Activated naive CD8-positive, alpha-beta T cell treated with anti-CD3 and anti-CD28 coated beads, Interleukin-2, amount 50 U/mL, for 24 hours (primary cell): ENCODE measurements around the gene SEPTIN2.
A peak's percentile ranks its signal among the peaks of the same experiment; 100 is the strongest.

ENCODE experiments used
- ATAC-seq: fragments of 150-1000 bp; cut with Tn5 transposase; one replicate; pipeline ENCODE4 v1.10.0; 2021
- DNase-seq: peaks from one replicate; pipeline ENCODE4 v3.0.0; 2021
- H3K27ac Mint-ChIP-seq: one replicate; pipeline ENCODE4 v1.8.0; 2021; ENCODE audit warnings: mild to moderate bottlenecking, mixed read lengths
- H3K27me3 Mint-ChIP-seq: one replicate; pipeline ENCODE4 v1.8.0; 2021; ENCODE audit warnings: mixed read lengths
- H3K36me3 Mint-ChIP-seq: one replicate; pipeline ENCODE4 v1.8.0; 2021; ENCODE audit warnings: low read depth, mixed read lengths
- H3K4me1 Mint-ChIP-seq: one replicate; pipeline ENCODE4 v1.8.0; 2021; ENCODE audit warnings: mixed read lengths
- H3K4me3 Mint-ChIP-seq: one replicate; pipeline ENCODE4 v1.8.0; 2021; ENCODE audit warnings: mild to moderate bottlenecking, moderate library complexity, mixed read lengths
- H3K9me3 Mint-ChIP-seq: one replicate; pipeline ENCODE4 v1.8.0; 2021; ENCODE audit warnings: mixed read lengths

Gene SEPTIN2

GRCh38 chr2:241315879-241316631, at the start of gene SEPTIN2:
TSS of gene SEPTIN2 (plus strand) at chr2:241315925. CDS start at chr2:241324233, 8,308 bp downstream.
- H3K9me3 Mint-ChIP-seq: no peaks in the 10 kb centered on the region
- peak; percentile 75 for DNase-seq
- peak within 1 kb of the TSS; percentile 100 for H3K27ac Mint-ChIP-seq
- ATAC-seq: peak; percentile 50
- peaks cover 45% of the 10 kb centered on the region for H3K36me3 Mint-ChIP-seq
- H3K4me1 Mint-ChIP-seq: peaks cover 77% of the 10 kb centered on the region
- H3K27me3 Mint-ChIP-seq: peaks cover 2% of the 10 kb centered on the region
- peak within 1 kb of the TSS; percentile 93 for H3K4me3 Mint-ChIP-seq

- no peak for ATAC-seq
- Mint-ChIP-seq H3K4me1 (peaks cover 26% of the 10 kb centered on the region), H3K9me3 (no peaks in the 10 kb centered on the region), H3K27me3 (no peaks in the 10 kb centered on the region), H3K36me3 (peaks cover 41% of the 10 kb centered on the region), H3K4me3 (no peak overlapping the region), H3K27ac (peak overlapping the region; percentile 35)
- DNase-seq: no peak
These were observed 48.3 kb upstream of the SEPTIN2 start for GRCh38 chr2:241267249-241268067.

GRCh38 chr2:241268306-241268705, 47.4 kb upstream of the SEPTIN2 start:
- no peaks in the 10 kb centered on the region for H3K9me3 Mint-ChIP-seq
- no peak overlapping the region for H3K27ac Mint-ChIP-seq
- no peak overlapping the region for H3K4me3 Mint-ChIP-seq

GRCh38 chr2:241268716-241269445, 46.8 kb upstream of the SEPTIN2 start:
- no peak overlapping the region for H3K27ac Mint-ChIP-seq
- ATAC-seq: no peak
- H3K4me1 Mint-ChIP-seq: peaks cover 36% of the 10 kb centered on the region
- peaks cover 29% of the 10 kb centered on the region for H3K36me3 Mint-ChIP-seq
- H3K27me3 Mint-ChIP-seq: no peaks in the 10 kb centered on the region
- DNase-seq: no peak
- H3K4me3 Mint-ChIP-seq: no peak overlapping the region
- H3K9me3 Mint-ChIP-seq: no peaks in the 10 kb centered on the region

More at GRCh38 chr2:241268306-241268705, 47.4 kb upstream of the SEPTIN2 start:
- no peaks in the 10 kb centered on the region for H3K27me3 Mint-ChIP-seq
- peaks cover 33% of the 10 kb centered on the region for H3K36me3 Mint-ChIP-seq
- peaks cover 31% of the 10 kb centered on the region for H3K4me1 Mint-ChIP-seq
- ATAC-seq (no peak), DNase-seq (no peak)

GRCh38 chr2:241269707-241270520, 45.8 kb upstream of the SEPTIN2 start:
- H3K4me1 Mint-ChIP-seq: peaks cover 40% of the 10 kb centered on the region
- no peak for DNase-seq
- no peak for ATAC-seq
- H3K9me3 Mint-ChIP-seq: no peaks in the 10 kb centered on the region
- no peak overlapping the region for H3K27ac Mint-ChIP-seq
- H3K27me3 Mint-ChIP-seq: no peaks in the 10 kb centered on the region
- H3K4me3 Mint-ChIP-seq: no peak overlapping the region
- peaks cover 25% of the 10 kb centered on the region for H3K36me3 Mint-ChIP-seq

GRCh38 chr2:241270531-241270930, 45.2 kb upstream of the SEPTIN2 start:
- no peaks in the 10 kb centered on the region for H3K27me3 Mint-ChIP-seq
- ATAC-seq (no peak), DNase-seq (no peak)
- H3K4me3 Mint-ChIP-seq: peak overlapping the region; percentile 87
- peaks cover 22% of the 10 kb centered on the region for H3K36me3 Mint-ChIP-seq
- peaks cover 40% of the 10 kb centered on the region for H3K4me1 Mint-ChIP-seq
- H3K27ac Mint-ChIP-seq: no peak overlapping the region
- H3K9me3 Mint-ChIP-seq: peaks cover 5% of the 10 kb centered on the region

GRCh38 chr2:241271706-241272302, 43.9 kb upstream of the SEPTIN2 start:
- peaks cover 15% of the 10 kb centered on the region for H3K9me3 Mint-ChIP-seq
- H3K4me1 Mint-ChIP-seq: peaks cover 40% of the 10 kb centered on the region
- H3K36me3 Mint-ChIP-seq: peaks cover 24% of the 10 kb centered on the region
- peak overlapping the region; percentile 77 for H3K27ac Mint-ChIP-seq
- H3K4me3 Mint-ChIP-seq: peak overlapping the region; percentile 87
- H3K27me3 Mint-ChIP-seq: no peaks in the 10 kb centered on the region
- peak; percentile 64 for DNase-seq
- ATAC-seq: peak; percentile 45

- H3K4me1 Mint-ChIP-seq: peaks cover 40% of the 10 kb centered on the region
- DNase-seq: peak; percentile 66
- peak overlapping the region; percentile 72 for H3K4me3 Mint-ChIP-seq
- peaks cover 15% of the 10 kb centered on the region for H3K9me3 Mint-ChIP-seq
- H3K36me3 Mint-ChIP-seq: peaks cover 25% of the 10 kb centered on the region
- peak overlapping the region; percentile 38 for H3K27ac Mint-ChIP-seq
- no peaks in the 10 kb centered on the region for H3K27me3 Mint-ChIP-seq
- ATAC-seq: peak; percentile 89
These were observed 43.2 kb upstream of the SEPTIN2 start for GRCh38 chr2:241272303-241273209.

GRCh38 chr2:241273210-241274020, 42.3 kb upstream of the SEPTIN2 start:
- peaks cover 16% of the 10 kb centered on the region for H3K36me3 Mint-ChIP-seq
- peak overlapping the region; percentile 38 for H3K27ac Mint-ChIP-seq
- H3K27me3 Mint-ChIP-seq: no peaks in the 10 kb centered on the region
- H3K9me3 Mint-ChIP-seq: peaks cover 15% of the 10 kb centered on the region
- peak overlapping the region; percentile 72 for H3K4me3 Mint-ChIP-seq
- peaks cover 40% of the 10 kb centered on the region for H3K4me1 Mint-ChIP-seq
- ATAC-seq (no peak), DNase-seq (no peak)

GRCh38 chr2:241274127-241274526, 41.6 kb upstream of the SEPTIN2 start:
- Mint-ChIP-seq H3K27ac (no peak overlapping the region), H3K36me3 (peaks cover 12% of the 10 kb centered on the region), H3K9me3 (peaks cover 15% of the 10 kb centered on the region), H3K27me3 (no peaks in the 10 kb centered on the region), H3K4me3 (no peak overlapping the region), H3K4me1 (peaks cover 37% of the 10 kb centered on the region)
- ATAC-seq (no peak), DNase-seq (no peak)

- ATAC-seq (no peak), DNase-seq (no peak)
- Mint-ChIP-seq H3K36me3 (peaks cover 13% of the 10 kb centered on the region), H3K9me3 (peaks cover 15% of the 10 kb centered on the region), H3K27me3 (no peaks in the 10 kb centered on the region), H3K27ac (no peak overlapping the region), H3K4me3 (no peak overlapping the region), H3K4me1 (peaks cover 27% of the 10 kb centered on the region)
These were observed 40.2 kb upstream of the SEPTIN2 start for GRCh38 chr2:241275504-241275903.

- H3K36me3 Mint-ChIP-seq: peaks cover 13% of the 10 kb centered on the region
- H3K4me3 Mint-ChIP-seq: no peak overlapping the region
- no peak for ATAC-seq
- no peaks in the 10 kb centered on the region for H3K27me3 Mint-ChIP-seq
- peaks cover 23% of the 10 kb centered on the region for H3K4me1 Mint-ChIP-seq
- peaks cover 15% of the 10 kb centered on the region for H3K9me3 Mint-ChIP-seq
- no peak overlapping the region for H3K27ac Mint-ChIP-seq
- no peak for DNase-seq
These were observed 39.8 kb upstream of the SEPTIN2 start for GRCh38 chr2:241275910-241276309.
